Left renal pelvis (tissue), 4 donors: ENCODE data around the gene EEPD1. TPM values are rescaled to one million over a fixed set of nuclear protein-coding genes. Genes with fewer than 3 reads are reported as not detected.
"Not testable (repeated sequence)": the region's sequence is repeated elsewhere in the genome, so short reads cannot be mapped to it uniquely, and the experiment has no call there.

ENCODE experiments used
- DNase-seq, 4 donors: peaks; one replicate each; pipeline ENCODE4 v3.0.0-alpha.2; 2013; ENCODE audit warnings: low read depth in 4 of 4, low spot score in 3 of 4
- polyA plus RNA-seq, 4 donors: library from polyadenylated mRNA; unstranded; fragments of 120-200 nt; gene quantifications; one replicate each; pipeline ENCODE4 v1.2.1, GENCODE V29; 2013; ENCODE audit not compliant: insufficient read length in 4 of 4

EEPD1 gene
- polyA plus RNA-seq, 4 donors, result 5.2 to 6.8 (median 6.0) TPM

GRCh38 chr7:36210291-36210922 lies 57.4 kb downstream of the EEPD1 start:
- DNase-seq, result no peak

- DNase-seq, result no peak
Observed at GRCh38 chr7:36214608-36215456, 61.8 kb downstream of the EEPD1 start.

GRCh38 chr7:36215457-36215765 lies 62.4 kb downstream of the EEPD1 start:
- no peak for DNase-seq

GRCh38 chr7:36216063-36216684 lies 63.1 kb downstream of the EEPD1 start:
- no peak for DNase-seq

- DNase-seq, result no peak
Observed at GRCh38 chr7:36217211-36217960, 64.3 kb downstream of the EEPD1 start.

GRCh38 chr7:36217961-36218284 lies 64.9 kb downstream of the EEPD1 start:
- DNase-seq, result no peak

GRCh38 chr7:36219429-36219828 lies 66.4 kb downstream of the EEPD1 start:
- no peak for DNase-seq

- DNase-seq, result no peak
Observed at GRCh38 chr7:36223851-36224250, 70.8 kb downstream of the EEPD1 start.

- DNase-seq, result no peak
Observed at GRCh38 chr7:36224934-36225858, 72.1 kb downstream of the EEPD1 start.

GRCh38 chr7:36226151-36226550 lies 73.1 kb downstream of the EEPD1 start:
- DNase-seq, result no peak

GRCh38 chr7:36227223-36227622 lies 74.2 kb downstream of the EEPD1 start:
- no peak for DNase-seq

GRCh38 chr7:36228039-36228438 lies 75.0 kb downstream of the EEPD1 start:
- DNase-seq, result no peak

GRCh38 chr7:36231406-36231805 lies 78.4 kb downstream of the EEPD1 start:
- DNase-seq, result no peak

- no peak for DNase-seq
Observed at GRCh38 chr7:36232555-36232954, 79.5 kb downstream of the EEPD1 start.

GRCh38 chr7:36232971-36233550 lies 80.0 kb downstream of the EEPD1 start:
- DNase-seq, result no peak

- no peak for DNase-seq
Observed at GRCh38 chr7:36236073-36236472, 83.0 kb downstream of the EEPD1 start.

GRCh38 chr7:36238138-36238537 lies 85.1 kb downstream of the EEPD1 start:
- DNase-seq, result no peak

GRCh38 chr7:36243356-36243755 lies 90.3 kb downstream of the EEPD1 start:
- DNase-seq, result not testable (repeated sequence)

GRCh38 chr7:36244001-36244400 lies 90.9 kb downstream of the EEPD1 start:
- DNase-seq, result not testable (repeated sequence)

- no peak for DNase-seq
Observed at GRCh38 chr7:36244429-36244828, 91.4 kb downstream of the EEPD1 start.
